HepG2 (cell line): ENCODE data around the gene KMT2B.

ENCODE experiments used
- CEBPB ChIP-seq: IDR thresholded peaks from 2 replicates; pipeline ENCODE4 v1.6.1; 2011; ENCODE audit warnings: low read depth, low read length, improper control_type of control experiment, borderline replicate concordance
- CREM ChIP-seq, 2 experiments: sonication (generic) in 1 of 2; formaldehyde crosslinking in 1 of 2; IDR thresholded peaks; 2 replicates each; pipeline versions ENCODE4 v1.4.0 to v1.6.1; 2016 to 2020; ENCODE audit warnings: antibody characterized with exemption in 1 of 2, mild to moderate bottlenecking in 1 of 2, missing genetic modification reagents in 1 of 2
- HES4 ChIP-seq: sonication (generic); formaldehyde crosslinking; IDR thresholded peaks from 2 replicates; pipeline ENCODE4 v1.9.0; 2021; ENCODE audit warnings: mild to moderate bottlenecking, missing genetic modification reagents, borderline replicate concordance
- KDM1A ChIP-seq: IDR thresholded peaks from 2 replicates; pipeline ENCODE4 v1.6.1; 2016; ENCODE audit warnings: missing compliant biosample characterization
- PCBP1 ChIP-seq: fragments of 200-400 bp; formaldehyde crosslinking; IDR thresholded peaks from 2 replicates; pipeline ENCODE4 v1.6.1; 2017; ENCODE audit warnings: mild to moderate bottlenecking, low read depth, low read length, borderline replicate concordance
- POLR2A ChIP-seq, 2 experiments: IDR thresholded peaks; 2 replicates each; pipeline ENCODE4 v1.6.1; 2011; ENCODE audit warnings: low read depth in 2 of 2, low read length in 2 of 2, mild to moderate bottlenecking in 1 of 2, moderate library complexity in 1 of 2; ENCODE audit not compliant: insufficient read depth in 1 of 2
- RELA ChIP-seq: sonication (generic); formaldehyde crosslinking; IDR thresholded peaks from 2 replicates; pipeline ENCODE4 v1.4.0; 2020; ENCODE audit warnings: missing genetic modification reagents
- ZFX ChIP-seq: sonication (generic); formaldehyde crosslinking; IDR thresholded peaks from 2 replicates; pipeline ENCODE4 v1.4.0; 2020; ENCODE audit warnings: mild to moderate bottlenecking, low read depth, missing genetic modification reagents, moderate library complexity

- TF ChIP-seq CREM (IDR thresholded peaks at IDR 0.05) = no peak
- no peak for TF ChIP-seq CREM (CRISPR knock-in tag; IDR thresholded peaks at IDR 0.05)
- no peak for TF ChIP-seq POLR2A (IDR thresholded peaks at IDR 0.05; ENCODE audit: insufficient read depth in 1 of 2, low read depth in 2 of 2, low read length in 2 of 2)
- no peak for TF ChIP-seq CEBPB
- TF ChIP-seq ZFX (CRISPR knock-in tag) = no peak
- no peak for TF ChIP-seq HES4 (CRISPR knock-in tag)
- no peak for TF ChIP-seq RELA (CRISPR knock-in tag)
- no peak for TF ChIP-seq PCBP1
- no peak for TF ChIP-seq KDM1A (CRISPR knock-in tag)
These were observed 14.5 kb upstream of the KMT2B start for GRCh38 chr19:35703343-35703742.
